ENCODE data around the gene VPS50. TPM values are rescaled to one million over a fixed set of nuclear protein-coding genes. Genes with fewer than 3 reads are reported as not detected.

Gene VPS50
- total and polyA plus RNA-seq, 2 donors (not counting 3 experiments of a cell fraction or from before 2014, with no cell fraction given), result 6.6 to 25.6 TPM

DNA sequence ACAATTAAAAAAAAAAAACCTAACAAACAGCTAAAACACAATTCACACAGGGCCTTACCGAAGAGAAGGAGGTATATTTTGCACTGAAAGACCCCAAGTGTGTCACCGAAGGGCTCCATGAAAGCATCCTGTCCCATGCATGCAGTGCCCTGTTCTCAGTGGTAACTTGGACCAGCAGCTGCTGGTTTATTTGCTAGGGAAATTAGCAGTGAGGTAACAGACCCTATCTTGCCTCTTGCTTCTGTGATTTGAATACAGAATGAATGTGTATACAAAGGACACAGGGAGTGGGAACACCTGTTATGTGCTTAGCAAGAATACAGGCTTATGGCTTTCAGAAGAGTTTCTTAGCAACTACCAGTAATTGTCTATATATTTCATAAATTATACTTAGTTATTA lies 5.9 kb upstream of the VPS50 start, which contains the start of gene HEPACAM2:
Gene HEPACAM2, minus strand, starts transcription at position 160 of the 400 bp plus-strand sequence.
- ChIA-PET CTCF (interaction anchor here (5.9 kb wide), 1 partner anchor 133 kb away, joined by 73 read pairs; no protein-coding TSS in a partner anchor), POLR2A (no interaction called here)
- Histone ChIP-seq H3K9me3 (replicated peaks; ENCODE audit: control insufficient read depth, insufficient read depth, low read length) (no peaks in the 10 kb centered on the region), H3K27ac (ENCODE audit: insufficient read depth, low read depth, low read length) (no peak within 1 kb of the TSS), H3K9ac (replicated peaks; ENCODE audit: extremely low read depth, insufficient read depth, low read length) (no peak within 1 kb of the TSS), H3K4me3 (replicated peaks in 1 of 3; ENCODE audit: insufficient read depth in 1 of 3, low read depth in 1 of 3, low read length in 3 of 3) (no peak within 1 kb of the TSS), H3K27me3 (ENCODE audit: control insufficient read depth in 2 of 2, insufficient read depth in 2 of 2, low read length in 2 of 2) (peaks cover 13 to 22% of the 10 kb centered on the region in 2 experiments), H4K20me1 (replicated peaks; ENCODE audit: control insufficient read depth, extremely low read depth, insufficient read depth, low read length) (no peaks in the 10 kb centered on the region), H3K79me2 (ENCODE audit: control insufficient read depth, insufficient read depth, low read length) (no peaks in the 10 kb centered on the region), H3K9me1 (replicated peaks; ENCODE audit: control insufficient read depth, extremely low read depth, insufficient read depth, low read length) (no peaks in the 10 kb centered on the region), H3K4me1 (ENCODE audit: control insufficient read depth, extremely low read depth, insufficient read depth, low read length) (no peaks in the 10 kb centered on the region), H2AFZ (ENCODE audit: low read depth, low read length) (no peak within 1 kb of the TSS), H3K4me2 (ENCODE audit: insufficient read depth, low read length) (no peak within 1 kb of the TSS), H3K36me3 (ENCODE audit: control insufficient read depth in 2 of 2, extremely low read depth in 1 of 2, insufficient read depth in 2 of 2, low read length in 2 of 2) (no peaks in the 10 kb centered on the region)
- no peak for DNase-seq (ENCODE audit: low read depth, low spot score)
- TF ChIP-seq EZH2 (IDR thresholded peaks at IDR 0.05; ENCODE audit: borderline replicate concordance, low read depth, low read length, severe bottlenecking) (no peak), JUN (IDR thresholded peaks at IDR 0.05; ENCODE audit: borderline replicate concordance, insufficient read depth, insufficient read length, low read depth) (no peak), MYC (IDR thresholded peaks at IDR 0.05; ENCODE audit: low read depth, low read length) (no peak), FOS (IDR thresholded peaks at IDR 0.05; ENCODE audit: borderline replicate concordance, insufficient read depth, low read length) (no peak), POLR2A (IDR thresholded peaks at IDR 0.05; ENCODE audit: low read depth, low read length) (no peak)
- TF ChIP-seq, protein P1, sequence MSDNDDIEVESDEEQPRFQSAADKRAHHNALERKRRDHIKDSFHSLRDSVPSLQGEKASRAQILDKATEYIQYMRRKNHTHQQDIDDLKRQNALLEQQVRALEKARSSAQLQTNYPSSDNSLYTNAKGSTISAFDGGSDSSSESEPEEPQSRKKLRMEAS (IDR thresholded peaks at IDR 0.05; ENCODE audit: insufficient read depth, insufficient read length), result no peak
- TF ChIP-seq, protein P2, sequence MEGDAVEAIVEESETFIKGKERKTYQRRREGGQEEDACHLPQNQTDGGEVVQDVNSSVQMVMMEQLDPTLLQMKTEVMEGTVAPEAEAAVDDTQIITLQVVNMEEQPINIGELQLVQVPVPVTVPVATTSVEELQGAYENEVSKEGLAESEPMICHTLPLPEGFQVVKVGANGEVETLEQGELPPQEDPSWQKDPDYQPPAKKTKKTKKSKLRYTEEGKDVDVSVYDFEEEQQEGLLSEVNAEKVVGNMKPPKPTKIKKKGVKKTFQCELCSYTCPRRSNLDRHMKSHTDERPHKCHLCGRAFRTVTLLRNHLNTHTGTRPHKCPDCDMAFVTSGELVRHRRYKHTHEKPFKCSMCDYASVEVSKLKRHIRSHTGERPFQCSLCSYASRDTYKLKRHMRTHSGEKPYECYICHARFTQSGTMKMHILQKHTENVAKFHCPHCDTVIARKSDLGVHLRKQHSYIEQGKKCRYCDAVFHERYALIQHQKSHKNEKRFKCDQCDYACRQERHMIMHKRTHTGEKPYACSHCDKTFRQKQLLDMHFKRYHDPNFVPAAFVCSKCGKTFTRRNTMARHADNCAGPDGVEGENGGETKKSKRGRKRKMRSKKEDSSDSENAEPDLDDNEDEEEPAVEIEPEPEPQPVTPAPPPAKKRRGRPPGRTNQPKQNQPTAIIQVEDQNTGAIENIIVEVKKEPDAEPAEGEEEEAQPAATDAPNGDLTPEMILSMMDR (IDR thresholded peaks at IDR 0.05; ENCODE audit: extremely low read depth in 1 of 2, insufficient read depth in 1 of 2, low read depth in 1 of 2, low read length in 2 of 2), result no peak
- no peak for FAIRE-seq
- intact Hi-C loops (cut with micrococcal nuclease), result loop anchor here (5.0 to 10.0 kb wide), 3 partner anchors 209 to 604 kb away; no protein-coding TSS in a partner anchor
- dilution Hi-C loops (cut with MboI; ENCODE audit: extremely low pct_ligation_motif_present, low sequenced_read_pairs), result no loop called here
- BruUV-seq (replicated peaks), result no TSS peak
